HepG2 (cell line): ENCODE results near the gene NSUN2. TPM values are rescaled to one million over a fixed set of nuclear protein-coding genes. Genes with fewer than 3 reads are reported as not detected.

Experiments
- AGO2 ChIP-seq: fragments of 200-400 bp; formaldehyde crosslinking; optimal IDR thresholded peaks from 2 replicates; pipeline ENCODE3; 2017; ENCODE audit warnings: mild to moderate bottlenecking, low read depth, low read length, moderate library complexity
- CAMTA2 ChIP-seq: sonication (generic); formaldehyde crosslinking; IDR thresholded peaks from 2 replicates; pipeline ENCODE4 v1.4.0; 2020; ENCODE audit warnings: mild to moderate bottlenecking, missing genetic modification reagents, borderline replicate concordance
- EEA1 ChIP-seq: sonication (generic); formaldehyde crosslinking; IDR thresholded peaks from 2 replicates; pipeline ENCODE4 v1.5.1; 2020; ENCODE audit warnings: mild to moderate bottlenecking, missing genetic modification reagents, borderline replicate concordance
- ELF3 ChIP-seq: IDR thresholded peaks from 2 replicates; pipeline ENCODE4 v1.6.1; 2016; ENCODE audit warnings: missing genetic modification reagents, missing compliant biosample characterization
- HNRNPLL ChIP-seq: fragments of 200-400 bp; formaldehyde crosslinking; IDR thresholded peaks from 2 replicates; pipeline ENCODE4 v1.6.1; 2017; ENCODE audit warnings: mild to moderate bottlenecking, low read depth, low read length; ENCODE audit not compliant: poor library complexity, severe bottlenecking
- KDM3A ChIP-seq: IDR thresholded peaks from 2 replicates; pipeline ENCODE4 v1.6.1; 2018; ENCODE audit warnings: low read depth, missing compliant biosample characterization
- MAZ ChIP-seq, 2 experiments: sonication (generic) in 1 of 2; formaldehyde crosslinking in 1 of 2; IDR thresholded peaks; 2 replicates each; pipeline versions ENCODE4 v1.5.0 to v1.6.1; 2012 to 2020; ENCODE audit warnings: low read depth in 2 of 2, mild to moderate bottlenecking in 2 of 2, borderline replicate concordance in 1 of 2, improper control_type of control experiment in 1 of 2, low read length in 1 of 2, missing genetic modification reagents in 1 of 2, moderate library complexity in 1 of 2
- MED1 ChIP-seq: sonication (generic); formaldehyde crosslinking; IDR thresholded peaks from 2 replicates; pipeline ENCODE4 v1.4.0; 2020; ENCODE audit warnings: missing genetic modification reagents
- MXI1 ChIP-seq: IDR thresholded peaks from 3 replicates; pipeline ENCODE4 v1.6.1; 2012; ENCODE audit warnings: low read depth, low read length, inconsistent platforms, borderline replicate concordance
- POLR2A ChIP-seq, 2 experiments: IDR thresholded peaks; 2 replicates each; pipeline ENCODE4 v1.6.1; 2011; ENCODE audit warnings: low read depth in 2 of 2, low read length in 2 of 2, mild to moderate bottlenecking in 1 of 2, moderate library complexity in 1 of 2; ENCODE audit not compliant: insufficient read depth in 1 of 2
- TBP ChIP-seq: sonication (generic); formaldehyde crosslinking; IDR thresholded peaks from 2 replicates; pipeline ENCODE4 v1.5.0; 2020; ENCODE audit warnings: missing genetic modification reagents
- ZFX ChIP-seq: sonication (generic); formaldehyde crosslinking; IDR thresholded peaks from 2 replicates; pipeline ENCODE4 v1.4.0; 2020; ENCODE audit warnings: mild to moderate bottlenecking, low read depth, missing genetic modification reagents, moderate library complexity
- ZNF224 ChIP-seq: sonication (generic); formaldehyde crosslinking; IDR thresholded peaks from 2 replicates; pipeline ENCODE4 v1.5.0; 2020; ENCODE audit warnings: mild to moderate bottlenecking, missing genetic modification reagents
- ZNF225 ChIP-seq: sonication (generic); formaldehyde crosslinking; IDR thresholded peaks from 2 replicates; pipeline ENCODE4 v1.4.0; 2020; ENCODE audit warnings: mild to moderate bottlenecking, missing genetic modification reagents
- ZNF274 ChIP-seq: sonication (generic); formaldehyde crosslinking; IDR thresholded peaks from 2 replicates; pipeline ENCODE4 v1.5.1; 2020; ENCODE audit warnings: mild to moderate bottlenecking, missing genetic modification reagents
- ZNF772 ChIP-seq: sonication (generic); formaldehyde crosslinking; IDR thresholded peaks from 2 replicates; pipeline ENCODE4 v1.5.0; 2020; ENCODE audit warnings: mild to moderate bottlenecking, missing genetic modification reagents
- polyA plus RNA-seq, 8 experiments: library from polyadenylated mRNA; depleted of rRNA in 3 of 8; stranded (reverse) in 7 of 8; unstranded in 1 of 8; fragments of >200 nt; fragmentation: Illumina TruSeq in 4 of 8; extraction: Trizol in 4 of 8; gene quantifications; 2 replicates each; pipeline versions ENCODE4 v1.2.1 to v1.2.3, GENCODE V29; 2011 to 2016; ENCODE audit warnings: low read depth in 4 of 8, missing spikeins in 1 of 8, mixed read lengths in 1 of 8; ENCODE audit not compliant: insufficient read depth in 1 of 8
- total RNA-seq, 5 experiments: library from RNA; depleted of rRNA; stranded (reverse); fragments of >200 nt; fragmentation: Illumina TruSeq; extraction: Trizol; gene quantifications; 2 replicates each; pipeline ENCODE4 v1.2.3, GENCODE V29; 2016; ENCODE audit warnings: low read depth in 1 of 5
- TF ChIP-seq, protein P1 (sequence below): sonication (generic); formaldehyde crosslinking; IDR thresholded peaks from 2 replicates; pipeline ENCODE4 v1.4.0; 2020; ENCODE audit warnings: missing genetic modification reagents
- TF ChIP-seq, protein P2 (sequence below): sonication (generic); formaldehyde crosslinking; IDR thresholded peaks from 2 replicates; pipeline ENCODE4 v1.4.0; 2020; ENCODE audit warnings: missing genetic modification reagents
- TF ChIP-seq, protein P3 (sequence below): sonication (generic); formaldehyde crosslinking; IDR thresholded peaks from 2 replicates; pipeline ENCODE4 v1.5.0; 2020; ENCODE audit warnings: mild to moderate bottlenecking, missing genetic modification reagents, moderate library complexity
- TF ChIP-seq, protein P4 (sequence below): IDR thresholded peaks from 2 replicates; pipeline ENCODE4 v1.4.0; 2020; ENCODE audit warnings: mild to moderate bottlenecking, missing genetic modification reagents

The NSUN2 gene
- total and polyA plus RNA-seq, 2 of the 13 experiments (the other 11 are each of a cell fraction or from before 2014, with no cell fraction given) = 51.7 to 69.1 TPM

DNA sequence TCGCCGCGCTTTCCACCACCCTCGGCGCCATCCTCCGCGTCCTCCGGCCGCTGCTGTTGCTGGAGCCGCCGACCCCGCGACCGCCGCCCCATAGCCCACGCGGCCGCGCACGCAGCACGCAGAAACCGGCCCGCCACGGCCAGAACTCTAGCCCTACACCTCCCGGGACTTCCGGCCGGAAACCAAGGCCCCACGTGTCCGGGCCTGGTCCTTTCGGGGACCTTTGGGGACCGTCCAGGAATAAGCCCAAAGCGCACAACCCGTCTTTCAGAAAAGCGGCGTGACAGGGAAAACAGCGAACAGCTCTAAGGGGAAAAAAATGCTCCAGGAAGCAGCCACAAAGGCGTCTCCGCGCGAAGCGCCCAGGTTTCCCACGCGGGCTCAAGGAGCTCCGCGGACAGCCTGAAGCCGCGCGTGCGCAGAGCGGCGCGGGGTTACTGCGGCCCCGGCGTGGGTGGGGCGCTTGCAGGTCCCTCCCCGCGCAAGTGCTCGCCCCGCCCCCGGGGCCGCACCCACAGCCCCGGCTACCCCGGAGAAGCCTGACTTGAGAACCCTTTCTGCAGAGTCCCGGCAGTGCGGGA is at the start of gene NSUN2, which contains the start of gene SRD5A1 (continued):
- TF ChIP-seq ZNF274 (CRISPR knock-in tag) (peak; percentile 65; the same call in 1 of the 2 replicates), ELF3 (peak; percentile 54), HNRNPLL (peak; percentile 72), TBP (CRISPR knock-in tag) (no peak), ZFX (CRISPR knock-in tag) (peak; percentile 94), ZNF772 (peak; percentile 27; the same call in 1 of the 2 replicates), MXI1 (peak; percentile 98), ZNF225 (CRISPR knock-in tag) (no peak), POLR2A (IDR thresholded peaks at IDR 0.05; ENCODE audit: insufficient read depth in 1 of 2, low read depth in 2 of 2, low read length in 2 of 2) (peak; percentile 64 to 73; a peak in 3 of 4 replicates), EEA1 (CRISPR knock-in tag) (0 out of 2 replicates have a peak, but pooled peaks have one; percentile 76), MAZ (IDR thresholded peaks at IDR 0.05; ENCODE audit: borderline replicate concordance, low read depth, low read length) (no peak), MAZ (CRISPR knock-in tag; IDR thresholded peaks at IDR 0.05; ENCODE audit: low read depth) (peak; percentile 12; the same call in 1 of the 2 replicates), KDM3A (CRISPR knock-in tag) (0 out of 2 replicates have a peak, but pooled peaks have one; percentile 9), ZNF224 (CRISPR knock-in tag) (no peak), AGO2 (peak; percentile 53), CAMTA2 (CRISPR knock-in tag) (0 out of 2 replicates have a peak, but pooled peaks have one; percentile 9), MED1 (CRISPR knock-in tag) (peak; percentile 34; the same call in 1 of the 2 replicates)
- TF ChIP-seq, protein P1, sequence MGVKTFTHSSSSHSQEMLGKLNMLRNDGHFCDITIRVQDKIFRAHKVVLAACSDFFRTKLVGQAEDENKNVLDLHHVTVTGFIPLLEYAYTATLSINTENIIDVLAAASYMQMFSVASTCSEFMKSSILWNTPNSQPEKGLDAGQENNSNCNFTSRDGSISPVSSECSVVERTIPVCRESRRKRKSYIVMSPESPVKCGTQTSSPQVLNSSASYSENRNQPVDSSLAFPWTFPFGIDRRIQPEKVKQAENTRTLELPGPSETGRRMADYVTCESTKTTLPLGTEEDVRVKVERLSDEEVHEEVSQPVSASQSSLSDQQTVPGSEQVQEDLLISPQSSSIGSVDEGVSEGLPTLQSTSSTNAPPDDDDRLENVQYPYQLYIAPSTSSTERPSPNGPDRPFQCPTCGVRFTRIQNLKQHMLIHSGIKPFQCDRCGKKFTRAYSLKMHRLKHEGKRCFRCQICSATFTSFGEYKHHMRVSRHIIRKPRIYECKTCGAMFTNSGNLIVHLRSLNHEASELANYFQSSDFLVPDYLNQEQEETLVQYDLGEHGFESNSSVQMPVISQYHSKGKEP (CRISPR knock-in tag) = no peak
- TF ChIP-seq, protein P2, sequence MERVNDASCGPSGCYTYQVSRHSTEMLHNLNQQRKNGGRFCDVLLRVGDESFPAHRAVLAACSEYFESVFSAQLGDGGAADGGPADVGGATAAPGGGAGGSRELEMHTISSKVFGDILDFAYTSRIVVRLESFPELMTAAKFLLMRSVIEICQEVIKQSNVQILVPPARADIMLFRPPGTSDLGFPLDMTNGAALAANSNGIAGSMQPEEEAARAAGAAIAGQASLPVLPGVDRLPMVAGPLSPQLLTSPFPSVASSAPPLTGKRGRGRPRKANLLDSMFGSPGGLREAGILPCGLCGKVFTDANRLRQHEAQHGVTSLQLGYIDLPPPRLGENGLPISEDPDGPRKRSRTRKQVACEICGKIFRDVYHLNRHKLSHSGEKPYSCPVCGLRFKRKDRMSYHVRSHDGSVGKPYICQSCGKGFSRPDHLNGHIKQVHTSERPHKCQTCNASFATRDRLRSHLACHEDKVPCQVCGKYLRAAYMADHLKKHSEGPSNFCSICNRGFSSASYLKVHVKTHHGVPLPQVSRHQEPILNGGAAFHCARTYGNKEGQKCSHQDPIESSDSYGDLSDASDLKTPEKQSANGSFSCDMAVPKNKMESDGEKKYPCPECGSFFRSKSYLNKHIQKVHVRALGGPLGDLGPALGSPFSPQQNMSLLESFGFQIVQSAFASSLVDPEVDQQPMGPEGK (CRISPR knock-in tag) = peak; percentile 67; the same call in 1 of the 2 replicates
- TF ChIP-seq, protein P3, sequence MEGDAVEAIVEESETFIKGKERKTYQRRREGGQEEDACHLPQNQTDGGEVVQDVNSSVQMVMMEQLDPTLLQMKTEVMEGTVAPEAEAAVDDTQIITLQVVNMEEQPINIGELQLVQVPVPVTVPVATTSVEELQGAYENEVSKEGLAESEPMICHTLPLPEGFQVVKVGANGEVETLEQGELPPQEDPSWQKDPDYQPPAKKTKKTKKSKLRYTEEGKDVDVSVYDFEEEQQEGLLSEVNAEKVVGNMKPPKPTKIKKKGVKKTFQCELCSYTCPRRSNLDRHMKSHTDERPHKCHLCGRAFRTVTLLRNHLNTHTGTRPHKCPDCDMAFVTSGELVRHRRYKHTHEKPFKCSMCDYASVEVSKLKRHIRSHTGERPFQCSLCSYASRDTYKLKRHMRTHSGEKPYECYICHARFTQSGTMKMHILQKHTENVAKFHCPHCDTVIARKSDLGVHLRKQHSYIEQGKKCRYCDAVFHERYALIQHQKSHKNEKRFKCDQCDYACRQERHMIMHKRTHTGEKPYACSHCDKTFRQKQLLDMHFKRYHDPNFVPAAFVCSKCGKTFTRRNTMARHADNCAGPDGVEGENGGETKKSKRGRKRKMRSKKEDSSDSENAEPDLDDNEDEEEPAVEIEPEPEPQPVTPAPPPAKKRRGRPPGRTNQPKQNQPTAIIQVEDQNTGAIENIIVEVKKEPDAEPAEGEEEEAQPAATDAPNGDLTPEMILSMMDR (CRISPR knock-in tag) = no peak; the same call in 1 of the 2 replicates
- TF ChIP-seq, protein P4, sequence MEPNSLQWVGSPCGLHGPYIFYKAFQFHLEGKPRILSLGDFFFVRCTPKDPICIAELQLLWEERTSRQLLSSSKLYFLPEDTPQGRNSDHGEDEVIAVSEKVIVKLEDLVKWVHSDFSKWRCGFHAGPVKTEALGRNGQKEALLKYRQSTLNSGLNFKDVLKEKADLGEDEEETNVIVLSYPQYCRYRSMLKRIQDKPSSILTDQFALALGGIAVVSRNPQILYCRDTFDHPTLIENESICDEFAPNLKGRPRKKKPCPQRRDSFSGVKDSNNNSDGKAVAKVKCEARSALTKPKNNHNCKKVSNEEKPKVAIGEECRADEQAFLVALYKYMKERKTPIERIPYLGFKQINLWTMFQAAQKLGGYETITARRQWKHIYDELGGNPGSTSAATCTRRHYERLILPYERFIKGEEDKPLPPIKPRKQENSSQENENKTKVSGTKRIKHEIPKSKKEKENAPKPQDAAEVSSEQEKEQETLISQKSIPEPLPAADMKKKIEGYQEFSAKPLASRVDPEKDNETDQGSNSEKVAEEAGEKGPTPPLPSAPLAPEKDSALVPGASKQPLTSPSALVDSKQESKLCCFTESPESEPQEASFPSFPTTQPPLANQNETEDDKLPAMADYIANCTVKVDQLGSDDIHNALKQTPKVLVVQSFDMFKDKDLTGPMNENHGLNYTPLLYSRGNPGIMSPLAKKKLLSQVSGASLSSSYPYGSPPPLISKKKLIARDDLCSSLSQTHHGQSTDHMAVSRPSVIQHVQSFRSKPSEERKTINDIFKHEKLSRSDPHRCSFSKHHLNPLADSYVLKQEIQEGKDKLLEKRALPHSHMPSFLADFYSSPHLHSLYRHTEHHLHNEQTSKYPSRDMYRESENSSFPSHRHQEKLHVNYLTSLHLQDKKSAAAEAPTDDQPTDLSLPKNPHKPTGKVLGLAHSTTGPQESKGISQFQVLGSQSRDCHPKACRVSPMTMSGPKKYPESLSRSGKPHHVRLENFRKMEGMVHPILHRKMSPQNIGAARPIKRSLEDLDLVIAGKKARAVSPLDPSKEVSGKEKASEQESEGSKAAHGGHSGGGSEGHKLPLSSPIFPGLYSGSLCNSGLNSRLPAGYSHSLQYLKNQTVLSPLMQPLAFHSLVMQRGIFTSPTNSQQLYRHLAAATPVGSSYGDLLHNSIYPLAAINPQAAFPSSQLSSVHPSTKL = peak; percentile 11; the same call in 1 of the 2 replicates
